ENCODE data around the gene ZNF431.

GRCh38 chr19:21127898-21128297 lies 13.9 kb upstream of the ZNF431 start:
- TF ChIP-seq, protein P1, sequence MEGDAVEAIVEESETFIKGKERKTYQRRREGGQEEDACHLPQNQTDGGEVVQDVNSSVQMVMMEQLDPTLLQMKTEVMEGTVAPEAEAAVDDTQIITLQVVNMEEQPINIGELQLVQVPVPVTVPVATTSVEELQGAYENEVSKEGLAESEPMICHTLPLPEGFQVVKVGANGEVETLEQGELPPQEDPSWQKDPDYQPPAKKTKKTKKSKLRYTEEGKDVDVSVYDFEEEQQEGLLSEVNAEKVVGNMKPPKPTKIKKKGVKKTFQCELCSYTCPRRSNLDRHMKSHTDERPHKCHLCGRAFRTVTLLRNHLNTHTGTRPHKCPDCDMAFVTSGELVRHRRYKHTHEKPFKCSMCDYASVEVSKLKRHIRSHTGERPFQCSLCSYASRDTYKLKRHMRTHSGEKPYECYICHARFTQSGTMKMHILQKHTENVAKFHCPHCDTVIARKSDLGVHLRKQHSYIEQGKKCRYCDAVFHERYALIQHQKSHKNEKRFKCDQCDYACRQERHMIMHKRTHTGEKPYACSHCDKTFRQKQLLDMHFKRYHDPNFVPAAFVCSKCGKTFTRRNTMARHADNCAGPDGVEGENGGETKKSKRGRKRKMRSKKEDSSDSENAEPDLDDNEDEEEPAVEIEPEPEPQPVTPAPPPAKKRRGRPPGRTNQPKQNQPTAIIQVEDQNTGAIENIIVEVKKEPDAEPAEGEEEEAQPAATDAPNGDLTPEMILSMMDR (IDR thresholded peaks at IDR 0.05) = no peak
- no peak for TF ChIP-seq POLR2A (IDR thresholded peaks at IDR 0.05)
